ENCODE data around the gene GPHA2.

The GPHA2 gene

DNA sequence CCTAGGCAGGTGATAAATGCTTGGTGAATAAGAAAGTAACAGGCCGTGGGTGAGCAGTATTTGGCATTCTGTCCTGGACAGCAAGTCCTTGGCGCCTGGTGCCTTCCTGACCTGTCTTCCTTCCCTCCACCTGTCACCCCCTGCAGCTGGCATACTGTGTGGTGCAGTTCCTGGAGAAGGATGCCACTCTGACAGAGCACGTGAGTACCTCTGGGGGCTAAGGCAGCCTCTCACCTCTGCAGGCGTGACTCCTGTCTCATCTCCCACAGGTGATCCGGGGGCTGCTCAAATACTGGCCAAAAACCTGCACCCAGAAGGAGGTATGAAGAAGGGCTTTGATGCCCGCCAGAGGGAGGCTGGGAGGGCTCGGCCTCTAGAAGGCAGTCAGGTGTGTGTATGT is 4.4 kb downstream of the GPHA2 start:
- in situ Hi-C loops (cut with HindIII; ENCODE audit: low sequenced_read_pairs), result loop anchor here (5.0 kb wide), 5 partner anchors 36 to 139 kb away; no protein-coding TSS in a partner anchor

DNA sequence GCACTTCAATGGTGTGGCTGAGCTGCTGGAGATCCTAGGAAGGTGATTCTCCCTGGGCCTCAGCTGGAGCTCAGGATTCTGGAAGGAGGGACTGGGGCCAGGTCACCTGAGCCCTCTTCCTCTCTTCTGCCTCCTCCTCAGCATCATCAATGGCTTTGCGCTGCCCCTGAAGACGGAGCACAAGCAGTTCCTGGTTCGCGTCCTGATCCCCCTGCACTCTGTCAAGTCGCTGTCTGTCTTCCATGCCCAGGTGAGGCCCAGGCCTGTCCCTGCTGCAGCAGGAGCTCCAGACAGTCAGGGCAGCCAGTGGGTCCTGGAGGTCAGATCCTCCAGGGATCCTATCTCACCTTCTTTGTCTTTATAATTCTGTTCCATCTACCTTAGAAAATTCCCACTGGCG is 5.4 kb downstream of the GPHA2 start:
- in situ Hi-C loops (cut with HindIII; ENCODE audit: low sequenced_read_pairs), result loop anchor here (5.0 kb wide), 5 partner anchors 37 to 138 kb away; no protein-coding TSS in a partner anchor

DNA sequence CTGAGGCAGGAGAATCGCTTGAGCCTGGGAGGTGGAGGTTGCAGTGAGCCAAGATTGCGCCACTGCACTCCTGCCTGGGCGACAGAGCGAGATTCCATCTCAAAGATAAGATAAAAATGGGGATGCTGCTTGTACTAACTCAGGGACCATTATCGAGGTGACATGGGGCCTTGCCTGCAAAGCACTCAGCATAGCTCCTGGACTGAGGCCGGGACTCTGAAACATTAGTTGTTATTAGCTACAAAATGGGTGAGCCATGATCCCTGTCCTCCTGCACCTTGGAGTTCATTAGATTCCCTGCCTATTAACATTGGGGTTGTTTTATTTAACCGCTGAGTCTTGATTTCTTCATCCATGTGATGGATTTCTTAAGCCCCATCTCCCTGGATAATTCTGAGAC is 6.1 kb downstream of the GPHA2 start:
- in situ Hi-C loops (cut with HindIII; ENCODE audit: low sequenced_read_pairs), result loop anchor here (5.0 kb wide), 5 partner anchors 37 to 137 kb away; no protein-coding TSS in a partner anchor

DNA sequence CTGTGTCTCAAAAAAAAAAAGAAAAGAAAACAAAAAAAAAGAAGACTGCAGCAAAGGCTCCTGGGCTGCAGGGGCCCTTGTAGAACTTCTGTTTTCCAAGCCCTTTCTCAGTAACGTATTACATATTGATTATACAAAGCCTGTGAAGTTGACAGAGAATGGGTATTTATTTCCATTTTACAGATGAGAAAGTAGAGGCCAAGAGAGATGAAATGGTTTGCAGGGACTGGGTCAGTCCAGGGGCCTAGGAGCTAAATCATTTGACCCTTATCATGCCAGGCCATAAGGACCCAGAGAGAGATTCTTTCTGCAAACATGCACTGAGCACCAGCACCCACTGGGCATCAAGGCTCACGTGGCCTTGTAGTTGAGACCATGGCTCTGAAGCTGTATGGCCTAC is 6.7 kb downstream of the GPHA2 start:
- in situ Hi-C loops (cut with HindIII; ENCODE audit: low sequenced_read_pairs), result no loop called here

DNA sequence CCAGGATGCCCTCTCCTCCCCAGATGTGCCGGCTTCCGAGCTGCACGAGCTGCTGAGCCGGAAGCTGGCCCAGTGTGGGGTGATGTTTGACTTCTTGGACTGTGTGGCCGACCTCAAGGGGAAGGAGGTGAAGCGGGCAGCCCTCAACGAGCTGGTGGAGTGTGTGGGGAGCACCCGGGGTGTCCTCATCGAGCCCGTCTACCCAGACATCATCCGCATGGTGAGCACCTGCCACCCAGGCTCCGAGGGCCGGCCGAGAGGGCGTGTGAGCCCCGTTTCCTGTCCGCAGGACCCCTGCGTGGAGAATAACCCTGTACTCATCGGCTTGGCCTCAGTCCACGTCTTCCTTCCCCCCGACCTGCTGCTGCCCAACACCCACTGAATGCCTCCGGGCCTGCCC is 9.0 kb downstream of the GPHA2 start:
- in situ Hi-C loops (cut with HindIII; ENCODE audit: low sequenced_read_pairs), result no loop called here

DNA sequence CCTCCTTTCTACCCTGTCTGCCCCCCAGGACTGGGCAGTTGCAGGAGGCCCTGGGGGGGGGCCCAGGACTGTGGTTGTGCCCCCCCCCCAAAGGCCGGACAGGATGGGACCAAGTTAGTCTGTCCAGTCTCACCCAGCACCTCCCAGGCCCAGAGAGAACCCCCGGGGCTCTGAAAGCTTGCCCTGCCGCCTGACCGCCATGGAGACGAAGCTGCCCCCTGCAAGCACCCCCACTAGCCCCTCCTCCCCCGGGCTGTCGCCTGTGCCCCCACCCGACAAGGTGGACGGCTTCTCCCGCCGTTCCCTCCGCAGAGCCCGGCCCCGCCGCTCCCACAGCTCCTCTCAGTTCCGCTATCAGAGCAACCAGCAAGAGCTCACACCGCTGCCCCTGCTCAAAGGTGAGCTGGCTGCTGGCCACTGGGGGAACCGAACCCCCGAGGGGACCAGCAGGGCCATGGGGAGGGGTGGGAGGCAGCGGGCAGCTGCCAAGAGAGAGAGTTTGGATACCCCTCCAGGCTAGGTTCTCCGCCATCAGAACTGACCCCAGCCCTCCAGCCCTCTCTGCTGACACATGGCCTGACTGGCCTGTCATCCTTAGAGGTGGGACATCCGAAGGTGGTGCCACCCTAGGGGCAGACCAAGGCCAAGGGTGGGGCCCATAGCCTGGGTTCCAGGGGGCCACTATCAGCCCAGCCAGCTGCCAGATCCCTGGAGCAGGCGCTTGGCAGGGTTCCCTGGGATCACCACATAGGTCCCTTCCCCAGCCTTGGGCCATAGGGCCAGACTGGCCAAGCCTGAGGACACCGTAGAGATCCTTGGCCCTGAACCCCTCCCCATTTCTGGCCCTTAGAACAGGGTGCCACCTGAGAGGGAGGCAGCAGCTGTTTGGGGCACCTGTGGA is 9.9 kb downstream of the GPHA2 start:
- in situ Hi-C loops (cut with HindIII; ENCODE audit: low sequenced_read_pairs), result no loop called here

DNA sequence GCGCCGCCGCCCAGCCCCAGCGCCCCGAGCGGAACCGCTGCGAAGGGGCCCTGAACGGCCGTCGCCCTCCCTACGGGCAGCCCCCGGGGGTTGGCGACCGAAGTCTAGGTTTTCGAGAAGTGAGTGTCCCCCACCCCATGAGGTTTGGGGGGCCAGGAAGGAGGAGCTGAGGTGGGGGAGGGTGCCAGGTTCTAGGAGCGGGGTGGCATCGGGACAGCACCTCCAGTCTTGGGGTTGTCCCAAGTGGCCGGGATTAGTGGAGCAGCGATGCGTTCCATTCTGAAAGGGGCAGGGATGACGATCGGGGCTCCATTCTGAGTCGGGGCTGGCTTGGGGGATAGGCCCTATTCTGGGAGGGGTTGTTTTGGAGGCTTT is 10.8 kb downstream of the GPHA2 start:
- in situ Hi-C loops (cut with HindIII; ENCODE audit: low sequenced_read_pairs), result no loop called here

DNA sequence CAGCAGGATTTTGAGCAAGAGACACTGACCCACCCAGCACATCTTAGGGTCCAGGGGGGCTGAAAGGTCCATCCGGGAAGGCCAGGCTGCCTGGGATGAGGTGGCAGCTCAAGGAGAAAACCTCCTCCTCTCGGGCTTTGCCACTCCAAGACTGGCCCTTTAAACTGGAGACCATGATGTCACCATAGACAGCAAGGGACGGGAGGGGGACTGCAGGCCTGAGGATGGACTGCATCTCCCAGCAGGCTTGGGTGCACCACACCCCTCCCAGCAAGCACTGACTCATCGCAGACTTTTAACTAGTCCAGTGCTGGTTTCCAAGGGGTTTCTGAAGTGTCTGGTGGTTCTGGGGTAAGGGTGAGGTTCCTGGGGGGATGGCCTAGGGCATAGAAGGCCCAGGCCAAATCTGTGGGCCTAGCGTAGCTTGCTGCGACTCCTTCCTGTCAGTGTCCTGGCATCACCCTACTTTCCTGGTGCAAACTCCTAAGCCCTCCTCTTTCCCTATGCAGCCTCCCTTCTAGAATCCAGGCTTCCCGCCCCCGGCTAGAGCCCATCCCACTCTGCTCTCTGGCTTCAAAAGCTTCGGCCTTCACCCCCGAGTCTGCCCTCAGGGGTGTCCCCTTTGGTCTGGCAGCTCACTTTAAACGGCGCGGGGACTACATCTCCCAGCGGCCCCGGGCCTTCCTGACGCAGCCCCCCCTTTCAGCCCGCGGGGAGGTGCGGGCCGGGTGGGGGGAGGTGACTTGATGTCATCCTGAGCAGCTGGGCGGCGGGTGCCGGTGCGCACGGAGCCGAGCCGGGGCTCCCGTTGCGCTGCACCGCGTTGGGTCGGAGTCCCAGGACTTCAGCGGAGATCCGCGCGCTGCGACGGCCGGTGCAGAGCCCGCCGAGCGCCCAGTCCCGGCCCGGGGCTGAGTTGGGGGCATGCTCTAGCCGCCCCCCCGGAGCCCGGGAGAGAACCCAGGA is 11.5 kb downstream of the GPHA2 start, which contains the start of gene PPP2R5B:
TSS of gene PPP2R5B (plus strand) at position 746 of the 966 bp plus-strand sequence. CDS start 1,046 bp downstream, outside the sequence.
- in situ Hi-C loops (cut with HindIII; ENCODE audit: low sequenced_read_pairs), result no loop called here

DNA sequence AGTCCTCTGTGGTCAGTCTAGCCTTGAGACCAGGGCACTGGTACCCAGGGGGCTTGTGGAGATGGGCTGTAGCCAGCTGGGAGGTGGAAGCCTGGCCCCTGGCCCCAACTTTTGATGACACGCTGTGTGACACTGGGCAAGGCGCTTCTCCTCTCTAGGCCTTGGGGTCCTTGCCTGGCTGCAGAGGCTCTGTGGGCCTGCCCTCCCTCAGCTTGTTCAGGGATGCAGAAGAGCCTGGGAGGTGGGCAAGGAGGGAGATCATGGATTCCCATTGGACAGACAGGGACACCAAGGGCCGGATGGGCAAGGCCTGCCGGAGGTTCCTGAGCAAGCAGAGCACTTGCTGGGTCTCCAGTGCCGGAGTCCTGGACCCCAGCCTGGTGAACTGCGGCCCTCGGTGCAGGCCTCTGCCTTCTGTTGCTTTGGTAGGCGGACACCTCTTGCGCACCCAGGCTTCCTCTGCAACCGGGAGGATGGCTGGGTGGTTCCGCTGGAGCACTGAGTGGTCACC is 12.5 kb downstream of the GPHA2 start:
- in situ Hi-C loops (cut with HindIII; ENCODE audit: low sequenced_read_pairs), result no loop called here

DNA sequence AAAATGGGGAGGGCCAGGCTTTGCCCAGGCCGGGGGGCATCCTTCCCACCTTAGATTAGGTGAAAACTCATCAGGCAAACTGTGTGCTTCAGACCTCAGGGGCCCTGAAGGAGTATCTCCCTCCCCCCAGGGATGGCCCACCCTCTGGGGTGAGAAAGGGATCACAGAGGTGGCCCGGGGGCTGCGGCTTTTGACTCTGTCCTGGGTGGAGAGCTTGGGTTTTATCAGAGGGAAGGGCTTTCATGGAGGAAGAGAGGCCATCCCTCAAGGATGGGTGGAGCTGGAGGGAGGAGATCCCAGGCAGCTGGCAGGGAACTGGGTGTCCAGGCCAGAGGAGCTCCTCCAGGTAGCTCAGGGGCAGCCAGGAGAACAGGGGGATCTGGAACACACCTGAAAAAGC is 14.3 kb downstream of the GPHA2 start:
- in situ Hi-C loops (cut with HindIII; ENCODE audit: low sequenced_read_pairs), result no loop called here

DNA sequence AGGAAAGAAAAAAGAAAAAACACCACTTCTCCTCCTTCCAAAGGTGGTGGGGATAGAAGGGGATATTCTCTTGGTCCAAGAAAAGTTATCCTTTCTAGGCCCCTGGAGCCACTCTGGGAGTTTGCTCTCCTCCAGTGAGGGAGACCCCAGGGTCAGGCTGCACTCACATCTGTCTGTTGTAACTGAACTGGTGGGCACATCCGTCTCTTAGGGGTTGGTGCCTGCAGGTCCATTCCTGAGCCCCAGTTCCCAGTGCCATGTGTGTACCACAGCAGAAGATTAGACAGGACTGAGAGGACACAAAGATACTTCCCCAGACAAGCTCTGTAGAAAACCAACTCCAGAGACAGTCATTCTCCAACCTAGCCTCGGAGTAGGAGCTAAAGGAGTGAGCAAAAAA is 15.6 kb downstream of the GPHA2 start:
- in situ Hi-C loops (cut with HindIII; ENCODE audit: low sequenced_read_pairs), result no loop called here

DNA sequence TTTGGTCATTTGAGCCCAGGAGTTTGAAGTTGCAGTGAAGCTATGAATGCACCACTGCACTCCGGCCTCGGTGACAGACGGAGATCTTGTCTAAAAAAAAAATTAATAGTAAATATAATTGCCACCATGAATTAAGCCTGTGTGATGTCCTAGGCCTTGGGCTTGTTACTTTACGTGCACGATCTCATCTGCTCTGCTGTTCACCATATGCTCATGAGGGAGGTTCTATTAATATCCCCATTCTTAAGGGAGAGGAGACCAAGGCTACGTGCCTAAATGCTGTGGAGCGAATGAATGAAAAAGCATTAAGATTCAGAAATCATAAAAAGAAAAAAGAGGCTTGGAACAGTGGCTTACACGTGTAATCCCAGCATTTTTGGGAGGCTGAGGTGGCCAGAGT is 16.1 kb downstream of the GPHA2 start:
- in situ Hi-C loops (cut with HindIII; ENCODE audit: low sequenced_read_pairs), result no loop called here

DNA sequence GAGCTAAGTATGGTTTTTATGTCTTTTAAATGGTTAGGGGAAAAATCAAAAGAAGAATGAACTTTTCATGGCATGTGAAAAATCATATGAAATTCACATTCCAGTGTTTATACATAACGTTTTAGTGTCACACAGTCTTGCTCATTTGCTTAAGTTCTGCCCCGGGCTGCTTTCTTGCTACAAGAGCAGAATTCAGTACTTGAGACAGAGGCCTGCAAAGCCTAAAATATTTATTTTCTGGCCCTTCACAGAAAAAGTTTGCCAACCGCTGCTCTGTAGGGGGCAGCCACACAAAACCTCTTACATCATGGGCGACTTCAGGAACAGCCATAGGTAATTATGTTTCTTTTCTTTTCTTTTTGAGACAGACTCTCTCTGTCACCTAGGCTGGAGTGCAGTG is 17.7 kb downstream of the GPHA2 start:
- in situ Hi-C loops (cut with HindIII; ENCODE audit: low sequenced_read_pairs), result no loop called here

DNA sequence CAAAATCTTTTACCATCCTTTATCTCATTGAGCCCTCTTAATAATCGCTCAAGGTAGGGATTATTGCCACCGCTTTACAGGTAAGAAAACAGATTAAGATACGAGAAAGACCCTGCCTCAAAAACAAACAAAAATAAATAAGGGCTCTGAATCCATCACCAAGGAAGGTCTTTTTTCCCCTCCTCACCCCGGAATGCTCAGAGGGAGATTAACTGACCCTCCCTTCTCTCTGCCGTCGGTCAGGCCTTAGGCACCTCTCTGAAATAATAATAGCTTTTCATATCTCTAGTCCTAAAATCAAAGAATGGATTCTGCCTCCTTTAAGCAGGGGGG is 18.1 kb downstream of the GPHA2 start:
- in situ Hi-C loops (cut with HindIII; ENCODE audit: low sequenced_read_pairs), result no loop called here

DNA sequence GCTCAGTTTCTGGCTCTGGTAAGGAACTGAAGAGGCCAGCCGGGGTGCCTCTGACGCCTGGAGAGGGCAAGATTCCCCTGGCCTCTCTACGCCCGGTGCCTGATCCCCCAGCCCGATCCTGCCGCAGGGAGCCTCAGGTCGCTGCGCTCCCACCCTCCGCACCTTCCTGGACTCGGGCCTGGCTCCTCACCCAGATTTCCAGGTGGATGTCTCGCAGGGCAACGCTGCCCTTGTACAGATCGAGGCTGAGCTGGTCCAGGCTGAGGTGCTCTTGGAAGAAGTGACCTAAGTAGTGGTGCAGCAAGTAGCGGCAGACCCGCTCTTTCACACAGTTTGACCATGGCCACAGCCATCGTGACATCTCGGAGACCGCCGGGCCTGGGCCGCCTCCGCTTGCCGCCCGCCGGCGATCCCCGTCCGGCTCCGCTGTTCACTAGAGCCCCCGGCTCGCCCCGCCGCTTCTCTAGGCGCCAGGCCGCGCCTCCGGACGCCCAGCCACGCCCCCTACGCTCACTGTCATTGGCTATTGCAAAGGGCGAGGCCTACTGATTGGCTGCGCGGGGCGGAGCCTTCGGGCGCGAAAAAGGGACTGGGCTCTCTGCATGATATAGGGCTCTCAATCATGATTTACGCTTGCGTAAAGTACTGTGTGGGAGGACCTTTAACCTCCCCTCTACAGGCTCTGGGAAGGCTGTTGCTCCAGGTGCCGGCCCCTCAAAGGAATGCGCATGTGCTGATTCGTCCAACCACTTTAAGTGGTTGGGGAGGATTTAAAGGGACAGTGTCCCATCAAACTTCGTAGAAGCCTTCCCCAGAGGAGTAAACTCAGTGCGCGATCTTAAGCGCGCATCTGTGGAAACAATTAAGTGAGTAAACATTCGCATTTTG is 18.7 kb downstream of the GPHA2 start, which contains the start of gene ATG2A:
TSS of gene ATG2A (minus strand) at position 435 of the 888 bp plus-strand sequence. CDS start at position 361, 74 bp downstream.
- in situ Hi-C loops (cut with HindIII; ENCODE audit: low sequenced_read_pairs), result no loop called here

DNA sequence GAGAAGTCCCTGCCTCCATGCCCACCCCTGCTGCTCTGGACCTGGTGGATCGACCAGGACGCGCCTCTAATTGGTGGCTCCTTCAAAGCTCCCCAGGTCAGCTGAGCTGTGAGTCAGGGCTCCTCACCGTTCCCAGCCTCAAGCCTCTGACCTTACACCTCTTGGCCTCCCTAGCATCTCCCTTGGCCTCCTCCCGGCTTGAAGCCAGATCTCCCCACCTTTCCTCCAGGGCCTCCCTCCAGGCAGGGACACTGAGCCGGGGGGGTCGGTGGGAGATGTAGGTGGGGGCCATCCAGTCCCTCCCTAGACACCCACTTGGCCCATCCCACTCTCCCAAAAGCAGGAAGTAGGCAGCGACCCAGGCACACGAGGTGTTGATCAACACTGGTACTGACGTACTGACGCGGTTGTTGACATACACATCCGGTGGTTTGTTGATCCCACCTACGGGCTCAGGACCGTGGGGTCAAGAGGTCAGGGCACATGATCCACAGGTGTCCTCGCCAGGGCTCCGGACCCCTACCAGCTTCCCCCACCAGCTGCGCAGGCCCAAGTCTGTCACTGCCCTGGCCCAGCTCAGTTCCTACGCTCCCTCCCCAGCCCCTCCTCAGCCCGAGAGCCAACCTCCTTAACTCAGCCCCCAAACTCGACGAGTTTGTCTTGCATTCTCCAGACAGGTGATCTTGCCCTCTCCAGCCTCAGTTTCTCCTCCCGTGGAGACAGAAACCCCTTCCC is 19.5 kb downstream of the GPHA2 start:
- in situ Hi-C loops (cut with HindIII; ENCODE audit: low sequenced_read_pairs), result no loop called here

DNA sequence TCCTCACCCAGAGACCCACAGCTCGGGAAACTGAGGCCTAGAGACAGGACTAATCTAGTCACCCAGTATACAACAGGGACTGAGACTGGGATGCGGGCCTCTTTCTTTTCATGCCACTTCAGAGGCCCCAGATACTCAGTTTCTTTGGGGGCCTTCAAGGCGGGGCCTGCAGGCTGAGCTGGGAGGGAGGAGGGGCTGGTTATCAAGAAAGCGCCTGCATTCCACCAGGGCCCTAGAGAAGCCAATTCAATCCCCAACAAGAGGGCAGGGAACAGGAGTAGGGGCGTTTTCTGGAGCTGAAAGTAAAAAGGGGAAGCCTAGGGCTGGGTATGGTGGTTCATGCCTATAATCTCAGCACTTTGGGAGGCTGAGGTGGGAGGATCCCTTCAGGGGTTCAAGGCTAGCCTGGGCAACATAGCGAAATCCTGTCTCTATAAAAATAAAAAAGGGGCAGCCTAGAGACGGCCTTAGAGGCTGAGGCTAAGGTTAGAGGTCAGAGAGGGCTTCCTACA is 20.3 kb downstream of the GPHA2 start:
- in situ Hi-C loops (cut with HindIII; ENCODE audit: low sequenced_read_pairs), result no loop called here

DNA sequence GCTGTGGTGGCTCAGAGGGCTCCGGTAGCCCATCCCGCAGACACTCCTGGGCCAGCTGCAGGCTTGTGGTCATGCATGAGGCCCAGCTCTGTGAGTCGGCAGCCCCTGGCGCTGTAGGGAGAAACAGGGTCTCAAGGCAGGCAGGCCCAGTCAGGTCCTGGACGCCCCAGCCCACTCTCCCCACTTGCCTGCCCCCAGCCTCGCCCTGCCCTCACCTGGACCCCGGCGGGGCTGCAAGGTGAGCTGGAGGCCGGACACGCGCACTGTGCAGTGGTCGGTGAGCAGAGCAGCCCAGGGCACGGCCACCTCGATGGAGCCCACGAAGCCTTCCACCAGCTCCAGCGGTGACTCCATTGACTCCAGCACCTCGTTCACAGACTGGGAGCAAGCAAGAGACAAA is 21.6 kb downstream of the GPHA2 start:
- in situ Hi-C loops (cut with HindIII; ENCODE audit: low sequenced_read_pairs), result no loop called here

DNA sequence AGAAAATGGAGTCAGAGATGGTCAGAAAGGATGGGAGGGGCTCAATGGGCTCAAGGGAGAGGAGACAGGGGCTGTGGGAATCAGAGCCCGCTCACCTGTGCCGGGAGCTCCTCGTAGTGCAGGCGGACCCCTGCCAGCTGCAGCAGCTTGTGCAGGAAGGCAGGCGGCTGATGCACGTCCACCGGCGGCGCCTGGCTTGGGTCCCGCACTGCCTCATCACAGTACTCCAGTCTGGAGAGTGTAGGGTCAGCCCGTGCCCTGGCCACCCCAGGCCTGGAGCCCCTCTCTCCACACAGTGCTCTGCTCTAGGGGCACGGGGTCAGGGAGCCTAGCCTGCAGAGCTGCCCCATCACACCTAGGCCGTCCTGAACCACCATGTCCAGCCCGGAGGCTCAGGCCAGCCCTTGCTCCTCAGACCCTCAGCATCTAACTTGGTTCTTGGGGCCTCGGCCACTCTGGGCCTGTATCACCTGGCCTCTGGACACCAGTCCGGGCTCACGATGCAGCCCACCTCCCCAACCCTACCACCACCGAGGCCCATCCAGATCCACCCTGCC is 22.4 kb downstream of the GPHA2 start:
- in situ Hi-C loops (cut with HindIII; ENCODE audit: low sequenced_read_pairs), result no loop called here

Data from endothelial cell of hepatic sinusoid (primary cell).